ENCODE results near the gene HDAC7.
"Not testable (repeated sequence)": the region's sequence is repeated elsewhere in the genome, so short reads cannot be mapped to it uniquely, and the experiment has no call there.

Gene HDAC7

DNA sequence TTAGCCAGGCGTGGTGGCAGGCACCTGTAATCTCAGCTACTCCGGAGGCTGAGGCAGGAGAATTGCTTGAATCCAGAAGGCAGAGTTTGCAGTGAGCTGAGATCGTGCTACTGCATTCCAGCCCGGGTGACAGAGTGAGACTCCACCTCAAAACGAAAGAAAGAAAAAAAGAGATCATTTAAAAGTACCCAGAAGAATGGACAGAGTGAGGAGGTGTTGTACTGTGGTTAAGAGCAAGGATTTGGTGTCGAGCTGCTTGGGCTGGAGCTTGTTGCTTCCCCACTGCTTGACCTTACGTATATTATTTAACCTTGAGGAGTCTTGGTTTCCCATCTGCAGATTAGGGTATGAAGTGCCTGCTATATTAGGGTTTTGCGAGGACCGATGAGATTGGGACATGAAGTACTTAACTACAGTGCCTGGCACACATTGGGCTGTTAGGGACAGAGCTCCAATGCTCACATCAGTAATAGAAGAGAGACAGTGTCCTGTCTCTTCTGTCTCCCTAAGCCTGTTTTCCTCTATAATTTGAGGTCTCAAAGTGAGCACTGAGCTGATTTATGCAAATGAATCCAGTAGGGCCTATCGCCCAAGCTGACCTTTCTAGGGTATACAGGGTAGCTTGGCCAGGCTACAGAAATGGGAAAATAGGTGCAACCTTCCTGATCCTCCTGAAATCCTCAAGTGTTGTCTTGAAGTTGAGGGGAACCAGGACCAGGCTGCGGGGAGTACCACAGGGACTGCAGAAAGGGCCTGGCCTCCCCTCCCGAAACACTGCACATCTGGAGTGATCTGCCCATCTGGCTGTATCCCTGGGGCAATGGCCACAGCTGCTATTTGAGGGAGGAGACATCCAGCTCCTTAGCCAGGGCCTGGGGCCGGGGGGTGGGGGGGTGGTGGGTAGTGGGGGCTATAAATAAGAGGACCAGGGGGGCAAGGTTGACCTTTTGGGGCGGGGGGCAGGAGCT is 8.6 kb upstream of the HDAC7 start:
- no peak for DNase-seq

DNA sequence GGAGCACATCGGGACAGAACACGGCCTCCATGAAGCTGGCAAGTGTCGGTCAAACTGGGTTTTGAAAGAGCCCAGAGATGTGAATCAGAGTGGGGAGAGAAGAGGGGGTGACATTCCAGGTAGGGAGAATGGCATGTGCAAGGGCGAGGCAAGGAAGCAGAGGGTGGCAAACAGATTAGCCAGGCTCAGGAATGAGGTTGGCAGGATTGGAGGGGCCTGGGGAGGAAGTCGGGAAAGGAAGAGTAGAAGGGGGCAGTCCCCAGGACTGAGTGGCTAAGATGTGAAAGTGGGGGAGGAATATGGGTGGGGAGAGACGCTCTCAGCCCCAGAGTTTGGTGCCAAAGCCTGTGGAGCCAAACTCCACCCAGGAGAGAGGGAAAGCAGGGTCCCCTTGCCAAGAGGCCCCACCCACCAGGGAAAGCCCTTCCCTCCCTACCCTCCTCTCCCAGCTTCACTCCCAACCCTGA is 5.5 kb upstream of the HDAC7 start:
- DNase-seq: no peak

DNA sequence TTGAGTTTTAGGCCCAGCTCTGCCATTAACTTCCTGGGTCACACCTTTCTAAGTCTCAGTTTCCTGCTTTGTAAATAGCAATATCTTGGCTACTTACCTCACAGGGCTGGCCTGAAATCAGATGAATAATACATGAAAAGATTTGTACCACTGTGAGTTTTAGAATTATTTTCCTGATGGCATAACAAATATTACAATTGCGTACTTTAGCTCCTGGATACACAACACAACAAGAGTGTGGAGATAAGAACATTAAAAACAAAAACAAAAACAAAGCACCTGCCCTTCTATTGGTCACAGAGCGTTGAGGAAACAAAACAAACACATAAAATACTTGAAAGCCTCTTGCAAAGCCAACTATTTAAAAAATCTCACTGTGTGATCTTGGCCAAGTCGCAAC is 4.9 kb upstream of the HDAC7 start:
- no peak for DNase-seq

GRCh38 chr12:47824198-47824597 is 4.5 kb upstream of the HDAC7 start:
- DNase-seq: peak; percentile 65

DNA sequence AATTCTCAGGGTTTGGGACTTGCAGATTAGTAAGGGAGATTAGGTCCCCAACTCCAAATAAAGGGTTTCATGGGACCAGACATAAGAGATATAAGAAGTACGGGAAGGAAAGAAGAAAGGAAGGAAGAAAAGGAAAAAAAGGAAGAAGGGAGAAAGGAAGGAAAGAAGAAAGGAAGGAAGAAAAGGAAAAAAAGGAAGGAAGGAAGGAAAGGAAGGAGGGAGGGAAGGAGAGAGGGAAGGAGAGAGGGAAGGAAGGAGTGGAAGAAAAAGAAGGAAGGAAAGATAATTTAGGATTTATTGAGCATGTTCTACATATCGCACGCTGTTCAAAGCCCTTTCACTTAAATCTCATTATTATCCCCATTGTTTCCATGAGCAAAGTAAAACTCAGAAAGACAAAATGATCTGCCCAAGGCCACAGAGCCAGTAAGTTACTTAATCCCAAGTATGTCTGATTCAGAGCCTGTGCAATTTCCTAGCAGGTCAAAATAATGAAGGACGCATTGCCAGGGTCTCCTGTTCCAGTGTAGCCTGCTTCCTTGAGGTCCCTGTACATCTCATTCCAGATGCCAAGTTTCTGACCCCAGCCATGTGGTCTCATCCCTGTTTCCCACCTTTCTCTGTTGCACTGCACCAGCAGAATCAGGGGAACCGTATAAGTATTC is 3.9 kb upstream of the HDAC7 start:
- no peak for DNase-seq

- DNase-seq: no peak
Measured at GRCh38 chr12:47822863-47823262, 3.2 kb upstream of the HDAC7 start.

GRCh38 chr12:47822401-47822800 is 2.7 kb upstream of the HDAC7 start:
- DNase-seq: no peak

- no peak for DNase-seq
Measured at GRCh38 chr12:47821346-47821706, 1.6 kb upstream of the HDAC7 start.

GRCh38 chr12:47820631-47821345 is 1.1 kb upstream of the HDAC7 start:
- DNase-seq: no peak

- DNase-seq: peak; percentile 53
Measured at GRCh38 chr12:47819138-47819895, 386 bp downstream of the HDAC7 start.

DNA sequence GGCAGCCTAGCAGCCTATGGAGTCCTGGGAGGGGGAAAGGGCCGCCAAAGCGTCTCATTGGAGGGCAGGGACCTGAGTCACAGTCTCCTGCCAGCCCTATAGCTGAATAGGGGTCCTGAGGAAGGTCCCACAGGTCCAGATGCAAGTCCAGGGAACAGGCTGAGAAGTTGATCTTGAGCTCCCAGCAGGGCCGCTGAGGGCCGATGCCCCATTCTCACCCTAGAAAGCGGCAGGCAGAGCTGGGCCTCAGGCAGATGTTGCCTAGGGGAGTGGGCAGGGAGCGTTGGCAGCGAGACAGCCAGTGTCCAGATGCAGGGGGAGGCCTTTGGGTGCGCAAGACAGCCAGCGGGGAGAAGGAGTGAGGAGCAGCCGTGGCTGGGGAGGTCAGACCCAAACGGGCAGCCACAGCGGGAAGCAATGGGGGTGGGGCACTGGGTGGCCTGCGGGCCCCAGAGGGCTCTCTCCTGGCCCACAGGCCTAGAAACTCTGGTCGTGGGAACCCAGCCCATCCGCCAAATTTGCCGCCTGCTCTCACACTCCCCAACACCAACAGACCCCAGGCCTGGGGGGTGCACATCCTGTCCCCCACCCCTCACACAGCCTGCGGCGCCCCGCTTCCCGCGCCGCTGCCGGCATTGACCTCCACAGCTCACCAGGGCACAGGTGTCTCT is 1.1 kb downstream of the HDAC7 start:
- no peak for DNase-seq

GRCh38 chr12:47818007-47818376 is 1.7 kb downstream of the HDAC7 start:
- DNase-seq: no peak

DNA sequence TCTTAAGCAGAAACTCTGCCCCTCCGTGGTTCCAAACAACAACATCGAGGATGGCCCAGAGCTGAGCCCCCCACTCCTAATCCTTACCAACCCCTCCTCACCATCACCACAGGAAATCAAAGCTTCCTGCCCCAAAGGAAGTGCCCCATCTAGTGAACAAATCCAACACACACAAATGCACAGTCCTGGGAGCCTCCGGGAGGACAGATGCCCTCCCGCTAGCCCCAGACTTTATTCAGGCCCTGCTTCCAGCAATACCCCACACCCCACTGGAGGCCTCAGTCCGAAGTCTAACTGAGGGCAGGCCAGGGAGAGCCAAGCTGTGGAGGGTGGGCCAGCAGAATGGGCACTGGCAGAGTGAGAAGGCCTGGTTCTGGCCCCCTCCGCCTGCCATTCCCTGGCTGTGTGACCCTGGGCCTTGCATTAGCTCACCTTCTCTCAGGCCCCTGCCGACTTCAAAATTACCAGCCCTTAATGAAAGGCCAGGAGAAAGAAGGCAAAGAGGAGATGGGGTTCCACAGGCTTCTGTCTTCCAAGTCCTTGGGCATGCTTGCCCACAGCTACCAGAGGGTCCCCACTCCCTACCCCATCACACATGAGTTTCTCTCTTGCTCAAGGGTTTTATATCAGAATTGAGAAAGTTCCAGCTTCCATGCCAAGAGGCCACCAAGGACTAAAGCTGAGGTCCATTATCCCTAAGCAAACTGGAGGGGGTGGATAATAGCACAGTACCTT is 2.3 kb downstream of the HDAC7 start:
- DNase-seq: no peak

- no peak for DNase-seq
Measured at GRCh38 chr12:47816403-47817271, 3.1 kb downstream of the HDAC7 start.

- DNase-seq: not testable (repeated sequence)
Measured at GRCh38 chr12:47815447-47815846, 4.3 kb downstream of the HDAC7 start.

- DNase-seq: no peak
Measured at GRCh38 chr12:47814539-47815170, 5.0 kb downstream of the HDAC7 start.

- DNase-seq: no peak
Measured at GRCh38 chr12:47813511-47814196, 6.0 kb downstream of the HDAC7 start.

- peak; percentile 96 for DNase-seq
Measured at GRCh38 chr12:47812797-47813510, 6.7 kb downstream of the HDAC7 start.
